Kidney glomerular epithelial cell (primary cell): ENCODE measurements around the gene ASCL2.

Experiments
- DNase-seq: peaks from one replicate; lab custom pipeline; 2025; lab: John Stamatoyannopoulos, UW

ASCL2 gene

DNA sequence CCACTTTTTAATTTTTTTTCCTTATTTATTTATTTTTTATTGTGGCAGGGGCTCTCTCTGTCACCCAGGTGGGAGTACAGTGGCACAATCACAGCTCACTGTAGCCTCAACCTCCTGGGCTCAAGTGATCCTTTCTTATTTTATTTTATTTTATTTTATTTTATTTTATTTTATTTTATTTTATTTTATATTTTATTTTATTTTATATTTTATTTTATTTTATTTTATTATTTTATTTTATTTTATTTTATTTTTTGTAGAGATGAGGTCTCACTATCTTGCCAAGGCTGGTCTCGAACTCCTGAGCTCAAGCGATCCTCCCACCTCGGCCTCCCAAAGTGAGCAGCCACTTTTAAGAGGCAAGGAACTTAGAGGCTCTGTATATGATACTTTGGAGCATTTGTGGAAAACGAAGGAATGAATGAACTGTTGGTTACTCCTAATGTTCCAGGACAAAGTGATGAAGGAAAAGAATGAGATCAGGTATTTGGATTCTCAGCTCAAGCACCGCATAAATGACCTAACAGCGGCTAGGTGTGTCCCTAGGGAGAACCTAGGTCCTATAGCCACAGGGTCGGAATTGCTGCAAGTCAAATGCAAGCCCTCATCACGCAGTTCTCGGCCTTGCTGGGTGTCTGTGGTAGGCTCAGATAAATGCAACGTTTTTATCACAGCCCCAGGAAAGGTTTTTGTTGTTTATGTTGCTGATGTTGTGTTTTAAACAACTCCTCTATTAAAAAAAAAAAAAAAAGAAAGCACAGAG, 36.5 kb downstream of the ASCL2 start:
- DNase-seq, result no peak

DNA sequence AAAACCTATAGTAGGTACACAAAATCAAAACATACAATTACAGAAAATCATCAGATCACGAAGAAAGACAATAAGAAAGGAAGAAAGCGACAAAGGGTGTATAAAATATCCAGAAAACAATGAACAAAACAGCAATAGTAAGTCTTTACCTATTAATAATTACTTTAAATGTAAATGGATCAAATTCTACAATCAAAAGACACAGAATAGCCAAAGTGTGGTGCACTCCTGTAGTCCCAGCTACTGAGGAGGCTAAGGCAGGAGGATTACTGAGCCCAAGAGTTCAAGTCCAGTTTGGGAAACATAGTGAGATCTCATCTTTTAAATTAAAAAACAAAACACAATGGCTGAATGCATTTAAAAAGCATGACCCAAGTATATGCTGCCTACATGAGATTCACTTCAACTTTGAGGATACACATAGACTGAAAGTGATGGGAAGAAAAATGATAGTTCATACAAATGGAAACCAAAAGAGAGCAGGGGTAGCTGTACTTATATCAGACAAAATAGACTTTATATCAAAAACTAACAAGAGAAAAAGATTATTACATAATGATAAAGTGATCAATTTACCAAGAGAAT, 40.6 kb downstream of the ASCL2 start:
- DNase-seq, result no peak

DNA sequence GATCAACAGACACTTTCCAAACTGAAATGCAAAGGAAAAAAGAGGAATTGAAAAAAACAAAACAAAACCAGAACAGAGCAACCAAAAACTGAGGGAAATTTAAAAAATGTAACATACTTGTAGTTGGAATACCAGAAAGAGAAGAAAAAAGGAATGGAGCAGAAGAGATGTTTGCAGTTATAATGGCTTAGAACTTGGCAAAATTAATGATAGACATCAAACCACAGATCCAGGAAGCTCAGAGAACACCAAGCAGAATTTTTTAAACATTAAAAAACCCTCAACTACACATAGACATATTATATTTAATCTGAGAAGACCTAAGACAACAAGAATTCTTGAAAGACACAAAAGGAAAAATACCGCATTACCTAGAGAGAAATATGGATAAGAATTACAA, 46.1 kb downstream of the ASCL2 start:
- no peak for DNase-seq

DNA sequence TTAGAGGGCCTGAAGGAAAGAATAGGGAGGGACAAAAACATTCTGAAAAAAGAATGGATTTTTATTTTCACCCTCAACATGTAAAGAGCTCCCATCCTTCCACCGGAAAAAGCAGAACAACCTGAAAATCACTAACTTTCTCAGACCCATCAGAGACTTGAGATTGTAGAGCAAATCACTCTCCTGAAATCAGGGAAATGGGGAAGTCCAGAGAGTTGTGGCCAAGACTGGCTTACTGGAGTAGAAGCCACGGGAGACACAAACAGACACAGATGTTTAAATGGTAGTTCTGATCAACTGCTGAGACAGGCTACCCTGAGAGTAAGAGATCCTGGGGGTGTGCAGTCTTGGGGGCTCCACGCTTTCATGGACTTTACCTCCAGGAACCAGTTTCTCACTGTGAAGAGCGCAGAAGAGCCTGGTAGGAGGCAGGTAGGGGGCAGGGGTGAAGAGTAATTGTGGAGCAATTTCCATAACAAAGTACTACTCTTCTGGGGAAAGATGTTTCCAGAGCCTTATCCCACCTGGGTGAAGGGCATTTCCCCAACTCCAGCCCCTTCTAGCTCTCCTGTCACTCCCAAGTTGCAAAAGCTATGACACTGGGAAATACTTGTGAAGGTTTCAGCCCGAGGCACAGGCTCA, 47.1 kb downstream of the ASCL2 start:
- DNase-seq, result no peak

DNA sequence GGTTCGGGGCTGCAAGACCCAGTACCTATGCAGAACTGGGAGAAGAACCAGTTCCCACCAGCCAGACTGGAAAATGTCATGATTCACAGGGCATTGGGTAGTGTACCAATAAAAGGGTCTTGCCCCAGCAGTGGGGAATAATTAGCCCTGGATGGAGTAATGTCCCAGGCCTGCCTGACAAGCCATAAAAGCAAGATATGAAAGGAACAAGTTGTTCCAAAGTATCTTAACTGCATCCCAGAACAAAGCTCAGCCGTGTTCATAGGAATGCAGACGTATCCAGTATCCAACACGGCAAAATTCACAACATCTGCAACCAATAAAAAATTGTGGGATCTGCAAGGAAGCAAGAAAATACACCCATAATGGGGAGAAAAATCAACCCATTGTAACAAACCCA, 47.9 kb downstream of the ASCL2 start:
- DNase-seq, result no peak

DNA sequence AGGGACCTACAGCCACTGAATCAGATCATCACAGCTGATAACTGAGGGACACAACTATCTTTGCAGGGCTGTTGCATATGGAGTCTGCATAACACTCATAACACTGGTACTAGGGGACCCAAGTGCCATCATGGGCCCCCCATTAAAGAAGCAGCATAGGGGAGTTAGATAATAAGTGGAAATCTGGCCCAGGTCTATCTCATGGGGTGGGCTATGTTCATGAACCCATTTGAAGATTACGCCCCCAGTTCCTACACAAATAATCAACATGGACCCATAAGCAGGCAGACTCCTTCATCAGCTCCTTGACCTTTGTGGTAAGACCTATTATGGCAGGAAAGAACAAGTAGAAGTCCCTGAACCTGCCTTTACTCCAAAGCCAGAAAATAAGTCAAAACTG, 48.8 kb downstream of the ASCL2 start:
- DNase-seq, result no peak

DNA sequence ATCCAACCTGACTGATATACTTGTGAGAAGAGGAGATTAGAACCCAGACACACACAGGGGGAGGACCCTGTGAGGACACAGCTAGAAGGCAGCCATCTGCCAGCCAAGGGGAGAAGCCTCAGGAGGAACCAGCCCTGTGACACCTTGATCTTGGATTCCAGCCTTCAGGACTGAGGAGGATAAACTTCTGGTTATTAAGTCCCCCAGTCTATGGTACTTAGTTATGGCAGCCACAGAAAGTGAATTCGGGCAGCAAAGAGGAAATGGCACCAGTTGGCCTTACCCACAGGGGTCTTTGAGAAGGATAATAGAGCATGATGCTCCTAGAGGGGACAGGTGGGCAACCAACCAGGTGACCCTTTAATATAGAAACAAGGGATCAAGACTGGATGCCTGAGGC, 49.4 kb downstream of the ASCL2 start:
- no peak for DNase-seq

DNA sequence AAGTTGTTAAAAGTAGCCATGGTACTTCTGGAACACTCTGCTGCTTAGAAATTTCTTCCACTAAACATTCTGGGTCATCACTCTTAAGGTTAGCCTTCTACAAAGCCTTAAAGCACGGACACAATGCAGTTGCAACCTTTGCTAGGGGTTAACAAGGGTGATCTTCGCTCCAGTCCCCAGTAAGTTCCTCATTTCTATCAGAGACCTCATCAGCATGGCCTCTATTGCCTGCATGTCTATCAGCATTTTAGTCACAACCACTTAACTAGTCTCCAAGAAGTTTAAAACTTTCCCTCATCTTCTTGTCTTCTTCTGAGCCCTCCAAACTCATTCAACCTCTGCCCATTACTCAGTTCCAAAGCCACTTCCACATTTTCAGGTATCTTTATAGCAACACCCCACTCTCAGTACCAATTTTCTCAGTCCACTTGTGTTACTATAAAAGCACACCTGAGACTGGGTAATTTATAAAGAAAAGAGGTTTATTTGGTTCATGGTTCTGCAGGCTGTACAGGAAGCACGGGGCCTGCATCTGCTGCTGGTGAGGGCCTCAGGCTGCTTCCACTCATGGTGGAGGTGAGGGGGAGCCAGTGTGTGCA, 50.1 kb downstream of the ASCL2 start:
- DNase-seq, result no peak

DNA sequence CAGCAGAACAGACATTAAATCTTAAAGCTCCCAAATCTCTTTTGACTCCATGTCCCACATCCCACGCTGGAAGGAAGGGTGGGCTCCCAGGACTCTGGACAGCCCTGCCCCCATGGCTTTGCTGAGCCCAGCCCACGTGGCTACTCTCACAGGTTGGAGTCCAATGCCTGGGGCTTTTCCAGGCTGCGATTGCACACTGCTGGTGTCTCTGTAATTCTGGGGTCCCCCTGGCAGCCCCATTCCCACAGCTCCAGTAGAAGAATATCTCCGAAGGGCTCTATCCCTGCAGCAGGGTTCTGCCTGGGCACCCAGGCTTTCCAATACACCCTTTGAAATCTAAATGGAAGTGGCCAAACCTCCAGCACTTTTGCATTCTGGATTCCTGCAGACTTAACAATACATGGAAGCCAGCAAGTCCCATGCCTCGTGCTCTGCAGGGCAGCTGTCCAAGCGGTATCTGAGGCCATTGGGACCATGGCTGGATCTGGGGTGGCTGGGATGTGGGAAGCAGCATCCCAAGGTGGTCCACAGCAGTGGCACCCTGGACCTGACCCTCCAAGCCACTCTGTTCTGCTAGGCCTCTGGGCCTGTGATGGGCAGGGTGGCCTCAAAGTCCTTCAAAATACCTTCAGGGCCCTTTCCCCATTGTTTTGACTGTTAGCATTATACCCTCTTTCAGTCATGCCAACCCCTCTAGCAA, 50.9 kb downstream of the ASCL2 start:
- DNase-seq, result no peak
